GM12878 (cell line): ENCODE measurements around the gene CAPN8.

Experiments
- CREB1 ChIP-seq: IDR thresholded peaks from 2 replicates; pipeline ENCODE4 v1.6.1; 2012; ENCODE audit warnings: low read depth, mild to moderate bottlenecking, inconsistent platforms
- GABPA ChIP-seq: IDR thresholded peaks from 2 replicates; pipeline ENCODE4 v1.6.1; 2014; ENCODE audit warnings: antibody characterized with exemption, low read depth, mild to moderate bottlenecking, inconsistent platforms
- NFYB ChIP-seq: IDR thresholded peaks from 2 replicates; pipeline ENCODE4 v1.6.1; 2011; ENCODE audit warnings: low read depth, mild to moderate bottlenecking, low read length, improper control_type of control experiment, moderate library complexity; ENCODE audit not compliant: insufficient read depth
- ZNF687 ChIP-seq: fragments of 450-650 bp; IDR thresholded peaks from 2 replicates; pipeline ENCODE4 v1.6.1; 2017; ENCODE audit warnings: mild to moderate bottlenecking, moderate library complexity
- TF ChIP-seq, protein P1 (sequence below): fragments of 450-650 bp; formaldehyde crosslinking; IDR thresholded peaks from 2 replicates; pipeline ENCODE4 v1.4.0; 2020; ENCODE audit warnings: mild to moderate bottlenecking, moderate library complexity

DNA sequence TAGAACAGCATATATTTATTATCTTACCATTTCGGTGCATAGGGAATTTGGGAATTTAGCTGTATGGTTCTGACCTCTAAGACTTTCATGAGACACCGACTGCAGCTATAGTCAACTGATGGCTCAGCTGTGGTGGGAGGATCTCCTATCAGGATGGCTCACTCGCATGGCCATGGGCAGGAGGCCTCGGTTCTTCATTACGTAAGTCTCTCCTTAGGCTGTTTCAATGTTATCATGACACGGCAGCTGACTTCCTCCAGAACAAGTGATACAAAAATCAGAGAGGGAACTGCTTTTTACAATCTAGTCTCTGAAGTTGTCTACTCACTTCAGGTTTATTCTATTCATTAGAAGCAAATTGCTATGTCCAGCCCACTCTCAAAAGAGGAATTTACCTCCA lies 13.3 kb upstream of the CAPN8 start:
- TF ChIP-seq NFYB, result no peak
- TF ChIP-seq GABPA, result no peak
- TF ChIP-seq, protein P1, sequence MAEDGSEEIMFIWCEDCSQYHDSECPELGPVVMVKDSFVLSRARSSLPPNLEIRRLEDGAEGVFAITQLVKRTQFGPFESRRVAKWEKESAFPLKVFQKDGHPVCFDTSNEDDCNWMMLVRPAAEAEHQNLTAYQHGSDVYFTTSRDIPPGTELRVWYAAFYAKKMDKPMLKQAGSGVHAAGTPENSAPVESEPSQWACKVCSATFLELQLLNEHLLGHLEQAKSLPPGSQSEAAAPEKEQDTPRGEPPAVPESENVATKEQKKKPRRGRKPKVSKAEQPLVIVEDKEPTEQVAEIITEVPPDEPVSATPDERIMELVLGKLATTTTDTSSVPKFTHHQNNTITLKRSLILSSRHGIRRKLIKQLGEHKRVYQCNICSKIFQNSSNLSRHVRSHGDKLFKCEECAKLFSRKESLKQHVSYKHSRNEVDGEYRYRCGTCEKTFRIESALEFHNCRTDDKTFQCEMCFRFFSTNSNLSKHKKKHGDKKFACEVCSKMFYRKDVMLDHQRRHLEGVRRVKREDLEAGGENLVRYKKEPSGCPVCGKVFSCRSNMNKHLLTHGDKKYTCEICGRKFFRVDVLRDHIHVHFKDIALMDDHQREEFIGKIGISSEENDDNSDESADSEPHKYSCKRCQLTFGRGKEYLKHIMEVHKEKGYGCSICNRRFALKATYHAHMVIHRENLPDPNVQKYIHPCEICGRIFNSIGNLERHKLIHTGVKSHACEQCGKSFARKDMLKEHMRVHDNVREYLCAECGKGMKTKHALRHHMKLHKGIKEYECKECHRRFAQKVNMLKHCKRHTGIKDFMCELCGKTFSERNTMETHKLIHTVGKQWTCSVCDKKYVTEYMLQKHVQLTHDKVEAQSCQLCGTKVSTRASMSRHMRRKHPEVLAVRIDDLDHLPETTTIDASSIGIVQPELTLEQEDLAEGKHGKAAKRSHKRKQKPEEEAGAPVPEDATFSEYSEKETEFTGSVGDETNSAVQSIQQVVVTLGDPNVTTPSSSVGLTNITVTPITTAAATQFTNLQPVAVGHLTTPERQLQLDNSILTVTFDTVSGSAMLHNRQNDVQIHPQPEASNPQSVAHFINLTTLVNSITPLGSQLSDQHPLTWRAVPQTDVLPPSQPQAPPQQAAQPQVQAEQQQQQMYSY, result no peak
- no peak for TF ChIP-seq ZNF687
- TF ChIP-seq CREB1, result no peak
